Immature natural killer cell (primary cell): ENCODE measurements around the gene IFIH1. TPM values are rescaled to one million over a fixed set of nuclear protein-coding genes. Genes with fewer than 3 reads are reported as not detected.

Experiments used
- DNase-seq, 3 donors: peaks; one replicate each; pipeline ENCODE4 v3.0.0; 2022; ENCODE audit warnings: mixed read lengths in 1 of 3
- H3K27ac Mint-ChIP-seq, 6 donors: one replicate each; pipeline ENCODE4 v1.8.0; 2020; ENCODE audit warnings: mixed read lengths in 6 of 6, mild to moderate bottlenecking in 5 of 6, inconsistent platforms in 4 of 6, moderate library complexity in 3 of 6
- H3K27me3 Mint-ChIP-seq, 3 donors: one replicate each; pipeline ENCODE4 v1.8.0; 2020 to 2021; ENCODE audit warnings: low read depth in 3 of 3, mild to moderate bottlenecking in 3 of 3, mixed read lengths in 3 of 3, moderate library complexity in 3 of 3, inconsistent platforms in 1 of 3
- H3K36me3 Mint-ChIP-seq, 3 donors: one replicate each; pipeline ENCODE4 v1.8.0; 2020; ENCODE audit warnings: mixed read lengths in 3 of 3, inconsistent platforms in 2 of 3, mild to moderate bottlenecking in 2 of 3
- H3K4me1 Mint-ChIP-seq, 2 donors: one replicate each; pipeline ENCODE4 v1.8.0; 2020; ENCODE audit warnings: inconsistent platforms in 2 of 2, mild to moderate bottlenecking in 2 of 2, mixed read lengths in 2 of 2, moderate library complexity in 1 of 2
- H3K4me3 Mint-ChIP-seq, 5 donors: one replicate each; pipeline ENCODE4 v1.8.0; 2020; ENCODE audit warnings: mild to moderate bottlenecking in 5 of 5, mixed read lengths in 5 of 5, inconsistent platforms in 3 of 5, moderate library complexity in 3 of 5
- H3K9me3 Mint-ChIP-seq, 6 donors: one replicate each; pipeline ENCODE4 v1.8.0; 2020; ENCODE audit warnings: mild to moderate bottlenecking in 6 of 6, mixed read lengths in 6 of 6, inconsistent platforms in 4 of 6, moderate library complexity in 3 of 6
- polyA plus RNA-seq, 3 donors: library from polyadenylated mRNA; unstranded; fragments of 300-500 nt; fragmentation: Illumina TruSeq; gene quantifications; one replicate each; pipeline ENCODE4 v1.2.3, GENCODE V29; 2021

Gene IFIH1
- polyA plus RNA-seq, 3 donors from 2014 or later, result 7.2 to 16.8 (median 9.8) TPM

- Mint-ChIP-seq H3K27ac (no peak overlapping the region), H3K36me3 (no peaks in the 10 kb centered on the region), H3K27me3 (peaks cover 2 to 3% (median 3%) of the 10 kb centered on the region in 3 donors), H3K4me3 (peak overlapping the region in 3 of 5 donors; percentile 12 to 50 (median 27)), H3K9me3 (no peaks in the 10 kb centered on the region), H3K4me1 (peaks cover 6 to 8% of the 10 kb centered on the region in 2 donors)
- DNase-seq, result no peak
Measured at GRCh38 chr2:162327134-162327769, 8.8 kb upstream of the IFIH1 start.

GRCh38 chr2:162324953-162325352 is 6.5 kb upstream of the IFIH1 start:
- H3K4me3 Mint-ChIP-seq, result no peak overlapping the region
- H3K27ac Mint-ChIP-seq, result no peak overlapping the region
- no peaks in the 10 kb centered on the region for H3K9me3 Mint-ChIP-seq
- DNase-seq, result no peak
- no peaks in the 10 kb centered on the region for H3K36me3 Mint-ChIP-seq
- peaks cover 2 to 3% (median 3%) of the 10 kb centered on the region in 3 donors for H3K27me3 Mint-ChIP-seq
- H3K4me1 Mint-ChIP-seq, result peaks cover 8 to 23% of the 10 kb centered on the region in 2 donors

GRCh38 chr2:162320864-162321517 is 2.5 kb upstream of the IFIH1 start:
- Mint-ChIP-seq H3K9me3 (no peaks in the 10 kb centered on the region), H3K36me3 (no peaks in the 10 kb centered on the region), H3K27ac (peak overlapping the region in 1 of 6 donors; percentile 99), H3K4me3 (no peak overlapping the region), H3K27me3 (peaks cover 0 to 6% (median 3%) of the 10 kb centered on the region in 3 donors), H3K4me1 (peaks cover 37 to 54% of the 10 kb centered on the region in 2 donors)
- DNase-seq, result no peak

- peak in 1 of 3 donors; percentile 36 for DNase-seq
- Mint-ChIP-seq H3K27me3 (peaks cover 0 to 4% (median 0%) of the 10 kb centered on the region in 3 donors), H3K4me1 (peaks cover 53 to 74% of the 10 kb centered on the region in 2 donors), H3K27ac (peak overlapping the region; percentile 92 to 99 (median 98)), H3K36me3 (peaks cover 0 to 4% (median 0%) of the 10 kb centered on the region in 3 donors), H3K4me3 (peak overlapping the region; percentile 92 to 99 (median 95)), H3K9me3 (no peaks in the 10 kb centered on the region)
Measured at GRCh38 chr2:162317861-162318327, 590 bp downstream of the IFIH1 start.

- DNase-seq, result no peak
- Mint-ChIP-seq H3K9me3 (no peaks in the 10 kb centered on the region), H3K27me3 (peaks cover 0 to 4% (median 0%) of the 10 kb centered on the region in 3 donors), H3K4me3 (peak overlapping the region; percentile 92 to 99 (median 95)), H3K27ac (peak overlapping the region; percentile 92 to 99 (median 98)), H3K4me1 (peaks cover 53 to 76% of the 10 kb centered on the region in 2 donors), H3K36me3 (peaks cover 0 to 4% (median 0%) of the 10 kb centered on the region in 3 donors)
Measured at GRCh38 chr2:162317058-162317742, 1.3 kb downstream of the IFIH1 start.

- H3K4me3 Mint-ChIP-seq, result peak overlapping the region; percentile 92 to 99 (median 95)
- H3K27me3 Mint-ChIP-seq, result peaks cover 0 to 4% (median 0%) of the 10 kb centered on the region in 3 donors
- H3K4me1 Mint-ChIP-seq, result peaks cover 53 to 82% of the 10 kb centered on the region in 2 donors
- no peak for DNase-seq
- peak overlapping the region; percentile 50 to 99 (median 78) for H3K27ac Mint-ChIP-seq
- no peaks in the 10 kb centered on the region for H3K9me3 Mint-ChIP-seq
- H3K36me3 Mint-ChIP-seq, result peaks cover 0 to 4% (median 0%) of the 10 kb centered on the region in 3 donors
Measured at GRCh38 chr2:162316590-162316989, 1.9 kb downstream of the IFIH1 start.

GRCh38 chr2:162315938-162316337 is 2.5 kb downstream of the IFIH1 start:
- Mint-ChIP-seq H3K27me3 (peaks cover 0 to 4% (median 0%) of the 10 kb centered on the region in 3 donors), H3K4me1 (peaks cover 53 to 83% of the 10 kb centered on the region in 2 donors), H3K9me3 (no peaks in the 10 kb centered on the region), H3K27ac (peak overlapping the region in 4 of 6 donors; percentile 50 to 99 (median 88)), H3K36me3 (peaks cover 0 to 4% (median 2%) of the 10 kb centered on the region in 3 donors), H3K4me3 (peak overlapping the region; percentile 92 to 99 (median 95))
- DNase-seq, result no peak

GRCh38 chr2:162312853-162313252 is 5.6 kb downstream of the IFIH1 start:
- H3K36me3 Mint-ChIP-seq, result peaks cover 0 to 20% (median 13%) of the 10 kb centered on the region in 3 donors
- no peaks in the 10 kb centered on the region for H3K9me3 Mint-ChIP-seq
- DNase-seq, result no peak
- peaks cover 0 to 1% (median 0%) of the 10 kb centered on the region in 3 donors for H3K27me3 Mint-ChIP-seq
- H3K4me3 Mint-ChIP-seq, result no peak overlapping the region
- H3K4me1 Mint-ChIP-seq, result peaks cover 57 to 79% of the 10 kb centered on the region in 2 donors
- H3K27ac Mint-ChIP-seq, result no peak overlapping the region

GRCh38 chr2:162308747-162309503 is 9.6 kb downstream of the IFIH1 start:
- DNase-seq, result no peak
- Mint-ChIP-seq H3K9me3 (no peaks in the 10 kb centered on the region), H3K36me3 (peaks cover 3 to 27% (median 21%) of the 10 kb centered on the region in 3 donors), H3K27me3 (peaks cover 0 to 1% (median 0%) of the 10 kb centered on the region in 3 donors), H3K4me3 (peak overlapping the region in 1 of 5 donors; percentile 22), H3K4me1 (peaks cover 27 to 45% of the 10 kb centered on the region in 2 donors), H3K27ac (peak overlapping the region; percentile 18 to 71 (median 44))

GRCh38 chr2:162305901-162306300 is 12.6 kb downstream of the IFIH1 start:
- no peak for DNase-seq
- Mint-ChIP-seq H3K4me3 (no peak overlapping the region), H3K9me3 (no peaks in the 10 kb centered on the region), H3K27me3 (peaks cover 0 to 1% (median 0%) of the 10 kb centered on the region in 3 donors), H3K4me1 (peaks cover 21 to 26% of the 10 kb centered on the region in 2 donors), H3K36me3 (peaks cover 3 to 28% (median 24%) of the 10 kb centered on the region in 3 donors), H3K27ac (no peak overlapping the region)

GRCh38 chr2:162301877-162302276 is 16.6 kb downstream of the IFIH1 start:
- no peak overlapping the region for H3K27ac Mint-ChIP-seq
- no peaks in the 10 kb centered on the region for H3K9me3 Mint-ChIP-seq

GRCh38 chr2:162301151-162301804 is 17.2 kb downstream of the IFIH1 start:
- Mint-ChIP-seq H3K27ac (no peak overlapping the region), H3K4me1 (peaks cover 0 to 2% of the 10 kb centered on the region in 2 donors), H3K27me3 (no peaks in the 10 kb centered on the region), H3K4me3 (no peak overlapping the region), H3K36me3 (peaks cover 3 to 10% (median 7%) of the 10 kb centered on the region in 3 donors), H3K9me3 (no peaks in the 10 kb centered on the region)
- peak; percentile 40 to 54 (median 41) for DNase-seq

More at GRCh38 chr2:162301877-162302276, 16.6 kb downstream of the IFIH1 start:
- H3K4me3 Mint-ChIP-seq, result no peak overlapping the region
- no peak for DNase-seq
- peaks cover 0 to 2% of the 10 kb centered on the region in 2 donors for H3K4me1 Mint-ChIP-seq
- peaks cover 3 to 14% (median 11%) of the 10 kb centered on the region in 3 donors for H3K36me3 Mint-ChIP-seq
- H3K27me3 Mint-ChIP-seq, result no peaks in the 10 kb centered on the region
